Lower lobe of right lung (tissue), 2 donors: ENCODE measurements around the gene CLCN7. TPM values are rescaled to one million over a fixed set of nuclear protein-coding genes. Genes with fewer than 3 reads are reported as not detected.
"Not testable (repeated sequence)": the region's sequence is repeated elsewhere in the genome, so short reads cannot be mapped to it uniquely, and the experiment has no call there.

Source experiments
- ATAC-seq, 2 donors: fragments of 200-7000 bp; cut with Tn5 transposase; one replicate each; pipeline ENCODE4 v1.9.1; 2020 to 2022; ENCODE audit warnings: mild to moderate bottlenecking in 2 of 2, moderate library complexity in 2 of 2
- DNase-seq: peaks from one replicate; pipeline ENCODE4 v3.0.0-alpha.2; 2020
- H3K27ac ChIP-seq: fragments of 200-600 bp; one replicate; pipeline ENCODE4 v1.8.0; 2022
- H3K27me3 ChIP-seq: fragments of 200-600 bp; one replicate; pipeline ENCODE4 v1.8.0; 2022; ENCODE audit warnings: low read depth
- H3K36me3 ChIP-seq: fragments of 200-600 bp; one replicate; pipeline ENCODE4 v1.8.0; 2022; ENCODE audit warnings: mild to moderate bottlenecking
- H3K4me1 ChIP-seq: fragments of 200-600 bp; one replicate; pipeline ENCODE4 v1.8.0; 2022
- H3K4me3 ChIP-seq: fragments of 200-600 bp; one replicate; pipeline ENCODE4 v1.8.0; 2022; ENCODE audit warnings: mild to moderate bottlenecking
- H3K9me3 ChIP-seq: fragments of 200-600 bp; one replicate; pipeline ENCODE4 v1.8.0; 2022
- intact Hi-C: fragments of 100-400 bp; cut with DNase I; formaldehyde crosslinking; loops from one replicate; pipeline ENCODE4 v1.11.0; 2022
- total RNA-seq: library from RNA; stranded (reverse); fragmentation: NEBNext Ultra II Directional; extraction: Animal tissue kit (Norgen Biotek cat#: 25700); gene quantifications from one replicate; pipeline ENCODE4 v1.2.1, GENCODE V29; 2021
- TF ChIP-seq, protein P1 (sequence below): fragments of 200-600 bp; IDR thresholded peaks from one replicate; pipeline ENCODE4 v1.8.0; 2022; ENCODE audit warnings: antibody characterized with exemption, mild to moderate bottlenecking
- donor health status: DM: no; HTN: yes; CAD: no; lungs with severe emphysema.

The CLCN7 gene
- total RNA-seq, 1 donor from 2014 or later = 146 TPM

DNA sequence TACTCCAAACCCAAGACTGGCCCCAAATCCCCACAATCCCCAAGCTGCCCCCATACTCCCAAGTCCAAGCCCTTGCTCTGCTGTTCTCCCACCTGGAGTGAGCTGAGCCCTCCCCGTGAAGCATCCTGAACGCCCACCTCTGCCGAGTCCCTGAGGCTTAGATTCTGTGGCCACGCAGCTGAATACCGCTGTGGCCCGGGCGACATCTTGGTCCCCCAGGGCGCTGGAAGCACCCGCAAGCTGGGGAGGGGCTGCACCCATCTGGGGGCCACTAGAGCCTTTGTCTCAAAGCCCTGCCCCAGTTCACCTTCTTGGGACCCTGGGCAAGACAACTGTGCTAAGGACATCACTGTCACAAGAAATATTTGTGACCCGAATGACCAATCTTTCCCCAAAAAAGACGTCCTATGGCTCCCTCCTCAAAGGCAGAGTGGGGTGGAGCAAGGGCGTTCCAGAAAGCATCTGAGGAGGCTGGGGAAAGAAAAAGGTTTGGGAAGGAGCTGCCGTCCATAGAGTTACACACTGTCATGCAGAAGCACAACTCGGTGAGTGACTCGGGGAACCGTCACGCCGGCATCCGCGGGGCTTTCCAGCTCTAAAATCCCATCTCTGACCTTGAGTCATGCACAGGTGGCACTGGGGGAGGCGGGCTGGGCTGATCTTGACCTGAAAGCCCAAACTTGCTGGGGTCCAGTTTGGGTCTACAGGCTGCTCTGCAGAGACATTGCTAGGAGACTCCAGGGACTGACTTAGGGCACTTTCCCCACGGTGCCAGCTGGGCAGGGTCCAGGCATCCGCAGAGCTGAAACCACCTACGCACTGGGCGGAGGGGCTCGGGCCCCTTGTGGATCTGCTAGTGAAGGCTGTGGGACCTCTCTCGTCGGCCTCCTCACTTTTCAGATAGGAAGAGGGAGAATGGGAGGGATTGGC lies 7.3 kb upstream of the CLCN7 start:
- Histone ChIP-seq H3K36me3 (no peaks in the 10 kb centered on the region), H3K27ac (no peak overlapping the region), H3K27me3 (no peaks in the 10 kb centered on the region), H3K4me1 (no peaks in the 10 kb centered on the region), H3K9me3 (no peaks in the 10 kb centered on the region), H3K4me3 (no peak overlapping the region)
- ATAC-seq (no peak), DNase-seq (no peak)
- TF ChIP-seq, protein P1, sequence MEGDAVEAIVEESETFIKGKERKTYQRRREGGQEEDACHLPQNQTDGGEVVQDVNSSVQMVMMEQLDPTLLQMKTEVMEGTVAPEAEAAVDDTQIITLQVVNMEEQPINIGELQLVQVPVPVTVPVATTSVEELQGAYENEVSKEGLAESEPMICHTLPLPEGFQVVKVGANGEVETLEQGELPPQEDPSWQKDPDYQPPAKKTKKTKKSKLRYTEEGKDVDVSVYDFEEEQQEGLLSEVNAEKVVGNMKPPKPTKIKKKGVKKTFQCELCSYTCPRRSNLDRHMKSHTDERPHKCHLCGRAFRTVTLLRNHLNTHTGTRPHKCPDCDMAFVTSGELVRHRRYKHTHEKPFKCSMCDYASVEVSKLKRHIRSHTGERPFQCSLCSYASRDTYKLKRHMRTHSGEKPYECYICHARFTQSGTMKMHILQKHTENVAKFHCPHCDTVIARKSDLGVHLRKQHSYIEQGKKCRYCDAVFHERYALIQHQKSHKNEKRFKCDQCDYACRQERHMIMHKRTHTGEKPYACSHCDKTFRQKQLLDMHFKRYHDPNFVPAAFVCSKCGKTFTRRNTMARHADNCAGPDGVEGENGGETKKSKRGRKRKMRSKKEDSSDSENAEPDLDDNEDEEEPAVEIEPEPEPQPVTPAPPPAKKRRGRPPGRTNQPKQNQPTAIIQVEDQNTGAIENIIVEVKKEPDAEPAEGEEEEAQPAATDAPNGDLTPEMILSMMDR = no peak
- intact Hi-C loops = no loop called here

DNA sequence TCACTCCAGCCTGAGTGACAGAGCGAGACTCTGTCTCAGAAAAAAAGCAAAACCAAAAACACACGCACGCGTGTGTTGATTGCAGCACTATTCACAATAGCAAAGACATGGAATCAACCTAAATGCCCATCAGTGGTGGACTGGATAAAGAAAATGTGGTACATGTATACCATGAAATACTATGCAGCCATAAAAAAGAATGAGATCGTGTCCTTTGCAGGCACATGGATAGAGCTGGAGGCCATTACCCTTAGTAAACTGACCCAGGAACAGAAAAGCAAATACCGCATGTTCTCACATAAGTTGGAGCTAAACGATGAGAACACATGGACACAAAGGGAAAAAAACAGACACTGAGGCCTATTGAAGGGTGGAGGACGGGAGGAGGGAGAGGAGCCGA lies 4.1 kb upstream of the CLCN7 start:
- H3K9me3 ChIP-seq, H3K27me3 ChIP-seq, DNase-seq, ATAC-seq, H3K4me3 ChIP-seq, H3K27ac ChIP-seq, intact Hi-C loops, H3K4me1 ChIP-seq, H3K36me3 ChIP-seq: not testable (repeated sequence)

DNA sequence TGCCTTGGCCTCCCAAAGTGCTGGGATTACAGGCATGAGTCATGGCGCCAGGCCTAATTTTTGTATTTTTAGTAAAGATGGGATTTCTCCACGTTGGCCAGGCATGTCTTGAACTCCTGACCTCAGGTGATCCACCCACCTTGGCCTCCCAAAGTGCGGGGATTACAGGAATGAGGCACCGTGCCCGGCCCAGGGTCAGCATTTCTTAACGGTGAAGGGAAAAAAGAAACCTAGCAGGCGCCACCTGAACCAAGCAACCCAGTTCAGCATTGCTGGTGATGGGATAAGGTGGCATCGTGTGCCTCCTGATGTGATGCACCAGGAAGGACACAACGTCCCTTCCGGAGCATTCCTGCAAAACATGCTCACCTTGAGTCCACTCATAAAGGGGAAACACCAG lies 2.2 kb upstream of the CLCN7 start:
- DNase-seq = no peak
- intact Hi-C loops = no loop called here
- no peak overlapping the region for H3K27ac ChIP-seq
- no peaks in the 10 kb centered on the region for H3K36me3 ChIP-seq
- H3K4me1 ChIP-seq = peaks cover 22% of the 10 kb centered on the region
- no peaks in the 10 kb centered on the region for H3K27me3 ChIP-seq
- H3K9me3 ChIP-seq = no peaks in the 10 kb centered on the region
- no peak overlapping the region for H3K4me3 ChIP-seq
- TF ChIP-seq, protein P1 = no peak
- no peak for ATAC-seq

DNA sequence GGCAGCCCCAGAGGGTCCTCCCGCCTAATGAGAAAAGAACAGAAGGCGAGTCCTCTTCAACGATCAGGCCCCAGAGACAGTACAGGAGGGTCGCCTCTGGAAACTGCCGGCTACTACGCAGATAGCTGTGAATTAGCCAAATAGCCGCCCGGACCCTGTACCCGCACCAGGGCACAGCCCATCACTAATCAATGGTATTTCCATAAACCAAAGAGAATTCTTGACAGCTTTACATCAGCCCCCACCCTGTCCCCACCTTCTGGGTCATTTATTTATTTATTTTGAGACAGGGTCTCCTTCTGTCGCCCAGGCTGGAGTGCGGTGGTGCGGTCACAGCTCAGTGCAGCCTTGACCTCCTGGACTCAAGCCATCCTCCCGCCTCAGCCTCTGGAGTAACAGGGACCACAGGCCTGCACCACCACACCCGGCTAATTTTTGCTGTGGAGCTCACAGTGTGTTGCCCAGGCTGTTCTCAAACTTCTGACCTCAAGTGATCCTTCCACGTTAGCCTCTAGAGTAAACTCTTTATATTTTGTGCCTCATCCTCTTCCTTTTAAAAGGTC lies 805 bp upstream of the CLCN7 start:
- no peaks in the 10 kb centered on the region for H3K27me3 ChIP-seq
- H3K4me3 ChIP-seq = peak overlapping the region; percentile 90
- no peaks in the 10 kb centered on the region for H3K36me3 ChIP-seq
- no peaks in the 10 kb centered on the region for H3K9me3 ChIP-seq
- ATAC-seq = no peak
- peak; percentile 39 for DNase-seq
- H3K27ac ChIP-seq = peak overlapping the region; percentile 97
- TF ChIP-seq, protein P1 = no peak
- intact Hi-C loops = no loop called here
- H3K4me1 ChIP-seq = peaks cover 35% of the 10 kb centered on the region

DNA sequence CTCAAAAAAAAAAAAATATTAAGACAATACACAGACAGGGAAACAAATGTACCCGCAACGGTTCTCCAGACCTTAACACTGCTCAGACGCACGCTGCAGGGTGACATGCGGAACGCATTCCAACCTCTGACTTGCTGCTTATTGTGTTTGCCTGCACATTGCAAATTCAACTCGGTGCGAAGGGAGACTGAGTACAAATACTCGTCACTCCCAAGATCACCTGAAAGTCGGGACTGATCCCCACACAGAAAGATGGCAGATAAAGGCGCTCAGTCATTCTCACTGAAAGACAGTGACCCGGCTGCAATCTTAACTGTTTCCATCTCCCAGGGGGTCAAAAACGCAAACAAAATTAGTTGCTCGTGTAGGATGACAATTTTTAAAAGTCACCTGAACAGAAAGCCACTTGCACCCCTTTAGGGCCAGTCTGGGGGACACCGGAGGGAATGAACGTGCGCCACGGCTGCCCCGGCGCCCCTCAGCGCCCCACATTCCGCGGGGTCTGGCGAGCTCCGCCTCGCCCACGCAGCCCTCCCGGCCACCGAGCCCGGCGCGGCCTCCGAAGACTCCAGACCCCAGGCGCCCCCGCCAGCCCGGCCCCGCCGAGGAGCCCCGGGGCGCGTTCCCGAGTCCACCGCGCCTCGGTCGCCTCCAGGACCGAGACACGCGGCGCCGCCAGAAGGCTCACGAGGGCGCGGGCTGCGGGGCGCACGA lies 589 bp downstream of the CLCN7 start:
- intact Hi-C loops = no loop called here
- peaks cover 42% of the 10 kb centered on the region for H3K4me1 ChIP-seq
- no peaks in the 10 kb centered on the region for H3K27me3 ChIP-seq
- peak; percentile 43 for DNase-seq
- H3K4me3 ChIP-seq = peak overlapping the region; percentile 90
- no peak for ATAC-seq
- H3K27ac ChIP-seq = peak overlapping the region; percentile 97
- no peaks in the 10 kb centered on the region for H3K9me3 ChIP-seq
- no peaks in the 10 kb centered on the region for H3K36me3 ChIP-seq
- TF ChIP-seq, protein P1 = no peak
